Measurements from ENCODE around the gene IGSF23.

GRCh38 chr19:44637390-44637764, 24.0 kb downstream of the IGSF23 start:
- TF ChIP-seq CTCF (IDR thresholded peaks at IDR 0.05; ENCODE audit: low read length) (no peak), EZH2 (optimal IDR thresholded peaks at IDR 0.05; ENCODE audit: low read depth, low read length) (no peak), EZH2phosphoT487 (IDR thresholded peaks at IDR 0.05; ENCODE audit: low read length) (no peak)
